Spleen (tissue), 11 donors: ENCODE measurements around the gene MUC20. TPM values are rescaled to one million over a fixed set of nuclear protein-coding genes. Genes with fewer than 3 reads are reported as not detected.
"Not testable (repeated sequence)": the region's sequence is repeated elsewhere in the genome, so short reads cannot be mapped to it uniquely, and the experiment has no call there.

Experiments
- DNase-seq: peaks from one replicate; pipeline ENCODE4 v3.0.0-alpha.2; 2020
- H3K27ac ChIP-seq, 8 donors: fragments of 200-600 bp; sonication (generic) in 7 of 8; 1 replicate in 4 of 8; 2 replicates in 4 of 8; pipeline versions ENCODE4 v1.5.0 to v1.8.0; 2016 to 2021; ENCODE audit warnings: inconsistent platforms in 4 of 8, mild to moderate bottlenecking in 4 of 8, moderate library complexity in 1 of 8
- H3K27me3 ChIP-seq, 7 donors: fragments of 200-600 bp; sonication (generic) in 6 of 7; replicated peaks in 1 of 7; 1 replicate in 4 of 7; 2 replicates in 3 of 7; pipeline versions ENCODE4 v1.5.0 to v1.8.0; 2016 to 2021; ENCODE audit warnings: inconsistent platforms in 3 of 7, mild to moderate bottlenecking in 1 of 7
- H3K36me3 ChIP-seq, 6 donors: fragments of 200-600 bp; sonication (generic) in 5 of 6; 1 replicate in 4 of 6; 2 replicates in 2 of 6; pipeline versions ENCODE4 v1.5.0 to v1.8.0; 2016 to 2021; ENCODE audit warnings: inconsistent platforms in 2 of 6
- H3K4me1 ChIP-seq, 6 donors: fragments of 200-600 bp; sonication (generic) in 5 of 6; 1 replicate in 3 of 6; 2 replicates in 3 of 6; pipeline versions ENCODE4 v1.5.0 to v1.8.0; 2016 to 2021; ENCODE audit warnings: inconsistent platforms in 3 of 6
- H3K4me3 ChIP-seq, 8 donors: fragments of 200-600 bp; sonication (generic) in 7 of 8; 1 replicate in 4 of 8; 2 replicates in 4 of 8; pipeline versions ENCODE4 v1.5.0 to v1.8.0; 2016 to 2021; ENCODE audit warnings: inconsistent platforms in 4 of 8, mild to moderate bottlenecking in 4 of 8, moderate library complexity in 2 of 8
- H3K9me3 ChIP-seq, 8 donors: fragments of 200-600 bp; sonication (generic) in 7 of 8; 1 replicate in 4 of 8; 2 replicates in 4 of 8; pipeline versions ENCODE4 v1.5.0 to v1.8.0; 2016 to 2021; ENCODE audit warnings: inconsistent platforms in 4 of 8
- CTCF ChIP-seq, 11 experiments: fragments of 200-600 bp in 7 of 11; fragments of 450-650 bp in 4 of 11; sonication (generic) in 4 of 11; IDR thresholded peaks in 8 of 11; conservative IDR thresholded peaks in 3 of 11; 1 replicate in 7 of 11; 2 replicates in 4 of 11; pipeline versions ENCODE4 v1.4.0 to v1.8.0; 2016 to 2021; ENCODE audit warnings: antibody characterized with exemption in 11 of 11, inconsistent platforms in 4 of 11, mild to moderate bottlenecking in 1 of 11
- POLR2A ChIP-seq, 3 donors: fragments of 450-650 bp; IDR thresholded peaks; one replicate each; pipeline ENCODE4 v1.5.1; 2017; ENCODE audit warnings: antibody characterized with exemption in 3 of 3, mild to moderate bottlenecking in 1 of 3
- POLR2AphosphoS5 ChIP-seq, 3 donors: sonication (generic); formaldehyde crosslinking; IDR thresholded peaks; one replicate each; pipeline ENCODE4 v1.5.1; 2017; ENCODE audit warnings: antibody characterized with exemption in 3 of 3
- WGBS, 5 donors: extraction: QIAGEN DNeasy Blood & Tissue Kit in 3 of 5; methylation state at CpG; one replicate each; pipeline versions ENCODE4 v1.1.5 to v1.1.7; 2013 to 2018; 5-methylcytosine and 5-hydroxymethylcytosine counted together
- intact Hi-C: fragments of 100-400 bp; cut with DNase I; formaldehyde crosslinking; loops from one replicate; pipeline ENCODE4 v1.15.0; 2023; ENCODE audit warnings: low total_unique reads
- polyA plus RNA-seq, 3 donors: library from polyadenylated mRNA; stranded (reverse); fragments of 200-250 nt; gene quantifications; one replicate each; pipeline ENCODE4 v1.2.1, GENCODE V29; 2013
- total RNA-seq, 7 donors: library from RNA; depleted of rRNA in 3 of 7; stranded (reverse); fragments of >200 nt in 3 of 7; fragmentation: NEBNext Ultra II Directional in 4 of 7; extraction: Animal tissue kit (Norgen Biotek cat#: 25700) in 4 of 7; gene quantifications; one replicate each; pipeline versions ENCODE4 v1.1.0 to v1.2.1, GENCODE V29; 2016 to 2021
- donor health status: healthy with polysubstance abuse.
- donor health status: DM: no; HTN: no; CAD: no; lungs with moderate emphysema.
- donor health status: DM: no; HTN: no; CAD: no.
- donor health status: Bipolar disorder and iron deficiency.
- donor health status: healthy.
- donor health status: DM: no; HTN: no; CAD: no.
- donor health status: DM: yes; HTN: yes; CAD: no.

MUC20 gene
- total and polyA plus RNA-seq, 10 donors: 0.38 to 13.6 (median 3.2) TPM

GRCh38 chr3:195686537-195687208 is 34.1 kb upstream of the MUC20 start:
- peaks cover 7 to 75% (median 40%) of the 10 kb centered on the region in 6 donors for H3K36me3 ChIP-seq
- WGBS, 5 donors: 52 to 99% (median 95%) methylated on average over 2 to 15 of the region's 15 CpGs
- H3K27ac ChIP-seq, intact Hi-C loops, H3K27me3 ChIP-seq, H3K4me3 ChIP-seq, DNase-seq, H3K9me3 ChIP-seq: not testable (repeated sequence)
- peaks cover 0 to 11% (median 9%) of the 10 kb centered on the region in 6 donors for H3K4me1 ChIP-seq

- 92 to 98% (median 95%) methylated on average over 15 of the region's 15 CpGs for WGBS, 5 donors
- DNase-seq, H3K27me3 ChIP-seq, H3K9me3 ChIP-seq, intact Hi-C loops, H3K27ac ChIP-seq, H3K4me3 ChIP-seq: not testable (repeated sequence)
- H3K4me1 ChIP-seq: peaks cover 0 to 11% (median 9%) of the 10 kb centered on the region in 6 donors
- peaks cover 7 to 77% (median 44%) of the 10 kb centered on the region in 6 donors for H3K36me3 ChIP-seq
Observed at GRCh38 chr3:195687209-195687760, 33.5 kb upstream of the MUC20 start.

GRCh38 chr3:195688471-195689183 is 32.2 kb upstream of the MUC20 start:
- intact Hi-C loops, H3K27me3 ChIP-seq, H3K4me3 ChIP-seq, H3K9me3 ChIP-seq, DNase-seq: not testable (repeated sequence)
- 68 to 77% (median 74%) methylated on average over 4 to 6 of the region's 14 CpGs for WGBS, 5 donors
- Histone ChIP-seq H3K36me3 (peaks cover 6 to 77% (median 40%) of the 10 kb centered on the region in 6 donors), H3K4me1 (peaks cover 0 to 11% (median 9%) of the 10 kb centered on the region in 6 donors), H3K27ac (peak overlapping the region in 2 of 8 donors; percentile 18 to 40)

GRCh38 chr3:195689184-195690070 is 31.4 kb upstream of the MUC20 start:
- Histone ChIP-seq H3K4me1 (peaks cover 0 to 11% (median 9%) of the 10 kb centered on the region in 6 donors), H3K36me3 (peaks cover 0 to 77% (median 39%) of the 10 kb centered on the region in 6 donors), H3K27ac (peak overlapping the region in 4 of 8 donors; percentile 18 to 40 (median 28))
- 62 to 75% (median 66%) methylated on average over 21 of the region's 21 CpGs for WGBS, 5 donors
- TF ChIP-seq POLR2AphosphoS5 (IDR thresholded peaks at IDR 0.05): peak in 2 of 3 donors; percentile 20 to 37
- H3K4me3 ChIP-seq, H3K27me3 ChIP-seq, intact Hi-C loops, DNase-seq, H3K9me3 ChIP-seq: not testable (repeated sequence)

- Histone ChIP-seq H3K4me1 (peaks cover 0 to 11% (median 9%) of the 10 kb centered on the region in 6 donors), H3K27ac (no peak overlapping the region), H3K36me3 (peaks cover 0 to 76% (median 39%) of the 10 kb centered on the region in 6 donors), H3K27me3 (no peaks in the 10 kb centered on the region), H3K9me3 (peaks cover 0 to 4% (median 0%) of the 10 kb centered on the region in 8 donors), H3K4me3 (no peak overlapping the region)
- DNase-seq: no peak
- WGBS, 5 donors: 75 to 94% (median 86%) methylated on average over 9 of the region's 9 CpGs
- intact Hi-C loops: no loop called here
- no peak for TF ChIP-seq CTCF (IDR thresholded peaks at IDR 0.05 in 8 of 11, conservative IDR thresholded peaks at IDR 0.05 in 3 of 11)
- no peak for TF ChIP-seq POLR2A (IDR thresholded peaks at IDR 0.05)
- TF ChIP-seq POLR2AphosphoS5 (IDR thresholded peaks at IDR 0.05): no peak
Observed at GRCh38 chr3:195690951-195691350, 29.8 kb upstream of the MUC20 start.

- 79 to 95% (median 93%) methylated on average over 8 to 10 of the region's 11 CpGs for WGBS, 5 donors
- H3K27me3 ChIP-seq, H3K9me3 ChIP-seq, H3K4me3 ChIP-seq, H3K27ac ChIP-seq, intact Hi-C loops, DNase-seq: not testable (repeated sequence)
- H3K36me3 ChIP-seq: peaks cover 0 to 75% (median 40%) of the 10 kb centered on the region in 6 donors
- H3K4me1 ChIP-seq: peaks cover 0 to 11% (median 9%) of the 10 kb centered on the region in 6 donors
Observed at GRCh38 chr3:195691596-195692353, 29.0 kb upstream of the MUC20 start.
